ENCODE measurements around the gene CEP68.

The CEP68 gene

GRCh38 chr2:65043001-65043400 is 13.2 kb upstream of the CEP68 start:
- no peak overlapping the region for H3K27ac ChIP-seq
- TF ChIP-seq CTCF (IDR thresholded peaks at IDR 0.05) (no peak), ZFX (IDR thresholded peaks at IDR 0.05; ENCODE audit: borderline replicate concordance) (no peak)

GRCh38 chr2:65044097-65044735 is 12.0 kb upstream of the CEP68 start:
- no peak for TF ChIP-seq ZFX (IDR thresholded peaks at IDR 0.05; ENCODE audit: borderline replicate concordance)
- TF ChIP-seq CTCF (IDR thresholded peaks at IDR 0.05) = no peak
- no peak overlapping the region for H3K27ac ChIP-seq

GRCh38 chr2:65045651-65046050 is 10.6 kb upstream of the CEP68 start:
- no peak overlapping the region for H3K27ac ChIP-seq
- no peak for TF ChIP-seq CTCF (IDR thresholded peaks at IDR 0.05)
- no peak for TF ChIP-seq ZFX (IDR thresholded peaks at IDR 0.05; ENCODE audit: borderline replicate concordance)

GRCh38 chr2:65046633-65047407 is 9.4 kb upstream of the CEP68 start:
- TF ChIP-seq ZFX (IDR thresholded peaks at IDR 0.05; ENCODE audit: borderline replicate concordance) (no peak), CTCF (IDR thresholded peaks at IDR 0.05) (no peak)
- H3K27ac ChIP-seq = no peak overlapping the region

GRCh38 chr2:65049010-65049639 is 7.1 kb upstream of the CEP68 start:
- no peak overlapping the region for H3K27ac ChIP-seq
- TF ChIP-seq CTCF (IDR thresholded peaks at IDR 0.05) (no peak), ZFX (IDR thresholded peaks at IDR 0.05; ENCODE audit: borderline replicate concordance) (no peak)

GRCh38 chr2:65050931-65051330 is 5.3 kb upstream of the CEP68 start:
- no peak overlapping the region for H3K27ac ChIP-seq
- TF ChIP-seq CTCF (IDR thresholded peaks at IDR 0.05) = no peak
- no peak for TF ChIP-seq ZFX (IDR thresholded peaks at IDR 0.05; ENCODE audit: borderline replicate concordance)

- no peak overlapping the region for H3K27ac ChIP-seq
- TF ChIP-seq CTCF (IDR thresholded peaks at IDR 0.05) = no peak
- no peak for TF ChIP-seq ZFX (IDR thresholded peaks at IDR 0.05; ENCODE audit: borderline replicate concordance)
Measured at GRCh38 chr2:65053199-65053598, 3.0 kb upstream of the CEP68 start.
